Trophoblast cell (in vitro differentiated cells and primary cell): Measurements from ENCODE around the gene MYH11.
"Not testable (repeated sequence)": the region's sequence is repeated elsewhere in the genome, so short reads cannot be mapped to it uniquely, and the experiment has no call there.

Experiments used
- DNase-seq, 2 donors: peaks; one replicate each; pipeline ENCODE4 v3.0.0-alpha.2; 2016
- H2AFZ ChIP-seq: 2 replicates; pipeline ENCODE4 v1.6.1; 2013; ENCODE audit warnings: low read length, moderate library complexity, mild to moderate bottlenecking; ENCODE audit not compliant: insufficient read depth, poor library complexity
- H2AK5ac ChIP-seq: 2 replicates; pipeline ENCODE4 v1.6.1; 2013; ENCODE audit warnings: mild to moderate bottlenecking, low read length
- H2BK120ac ChIP-seq: 2 replicates; pipeline ENCODE4 v1.6.1; 2013; ENCODE audit warnings: low read length, mild to moderate bottlenecking, moderate library complexity; ENCODE audit not compliant: insufficient read depth, poor library complexity
- H2BK12ac ChIP-seq: 2 replicates; pipeline ENCODE4 v1.6.1; 2013; ENCODE audit warnings: mild to moderate bottlenecking, low read length, moderate library complexity
- H2BK5ac ChIP-seq: 2 replicates; pipeline ENCODE4 v1.6.1; 2013; ENCODE audit warnings: low read length, low read depth, moderate library complexity, mild to moderate bottlenecking; ENCODE audit not compliant: poor library complexity
- H3K14ac ChIP-seq: 2 replicates; pipeline ENCODE4 v1.6.1; 2013; ENCODE audit warnings: mild to moderate bottlenecking, low read length
- H3K18ac ChIP-seq: 2 replicates; pipeline ENCODE4 v1.6.1; 2013; ENCODE audit warnings: mild to moderate bottlenecking, low read length
- H3K23ac ChIP-seq: 2 replicates; pipeline ENCODE4 v1.6.1; 2013; ENCODE audit warnings: low read length
- H3K27ac ChIP-seq: 2 replicates; pipeline ENCODE4 v1.5.1; 2013; ENCODE audit warnings: low read depth, mild to moderate bottlenecking, inconsistent platforms, low read length, moderate library complexity
- H3K27me3 ChIP-seq: 2 replicates; pipeline ENCODE4 v1.6.1; 2013; ENCODE audit warnings: inconsistent platforms, mild to moderate bottlenecking, low read length, moderate library complexity; ENCODE audit not compliant: insufficient read depth
- H3K36me3 ChIP-seq, 2 experiments: 1 replicate in 1 of 2; 2 replicates in 1 of 2; pipeline ENCODE4 v1.6.1; 2013; ENCODE audit warnings: low read length in 2 of 2, mild to moderate bottlenecking in 2 of 2, moderate library complexity in 1 of 2; ENCODE audit not compliant: insufficient read depth in 2 of 2, control insufficient read depth in 1 of 2
- H3K4ac ChIP-seq: 2 replicates; pipeline ENCODE4 v1.6.1; 2013; ENCODE audit warnings: low read depth, mild to moderate bottlenecking, low read length, moderate library complexity
- H3K4me1 ChIP-seq, 2 experiments: 1 replicate in 1 of 2; 2 replicates in 1 of 2; pipeline ENCODE4 v1.6.1; 2013; ENCODE audit warnings: low read length in 2 of 2, mild to moderate bottlenecking in 2 of 2, moderate library complexity in 1 of 2; ENCODE audit not compliant: insufficient read depth in 2 of 2, control insufficient read depth in 1 of 2
- H3K4me2 ChIP-seq: 2 replicates; pipeline ENCODE4 v1.6.1; 2013; ENCODE audit warnings: inconsistent platforms, mild to moderate bottlenecking, low read length, moderate library complexity
- H3K4me3 ChIP-seq: 2 replicates; pipeline ENCODE4 v1.5.1; 2013; ENCODE audit warnings: mild to moderate bottlenecking, low read depth, low read length, inconsistent platforms
- H3K79me1 ChIP-seq: one replicate; pipeline ENCODE4 v1.6.1; 2013; ENCODE audit warnings: low read length
- H3K79me2 ChIP-seq: 2 replicates; pipeline ENCODE4 v1.6.1; 2013; ENCODE audit warnings: low read length, mild to moderate bottlenecking; ENCODE audit not compliant: control insufficient read depth, insufficient read depth, poor library complexity
- H3K9ac ChIP-seq: 2 replicates; pipeline ENCODE4 v1.6.1; 2013; ENCODE audit warnings: mild to moderate bottlenecking, low read length
- H3K9me3 ChIP-seq: 2 replicates; pipeline ENCODE4 v1.6.1; 2013; ENCODE audit warnings: low read depth, mild to moderate bottlenecking, control low read depth, inconsistent platforms, low read length; ENCODE audit not compliant: insufficient read depth
- H4K12ac ChIP-seq: 2 replicates; pipeline ENCODE4 v1.6.1; 2013; ENCODE audit warnings: low read depth, mild to moderate bottlenecking, low read length, moderate library complexity
- H4K8ac ChIP-seq: 2 replicates; pipeline ENCODE4 v1.6.1; 2013; ENCODE audit warnings: low read depth, mild to moderate bottlenecking, low read length, moderate library complexity
- H4K91ac ChIP-seq: one replicate; pipeline ENCODE4 v1.6.1; 2013; ENCODE audit warnings: low read depth, mild to moderate bottlenecking, low read length, moderate library complexity
- WGBS: extraction: QIAGEN DNeasy Blood & Tissue Kit; methylation state at CpG from one replicate; pipeline ENCODE4 v1.1.7; 2013; ENCODE audit warnings: missing lambda C conversion rate; ENCODE audit not compliant: insufficient read length, insufficient coverage; ENCODE audit errors: extremely low coverage; 5-methylcytosine and 5-hydroxymethylcytosine counted together

Gene MYH11

GRCh38 chr16:15789816-15790215 is 67.0 kb downstream of the MYH11 start:
- not testable (repeated sequence) for H2BK5ac ChIP-seq, H3K27ac ChIP-seq, H2BK12ac ChIP-seq, H3K9me3 ChIP-seq, H2AFZ ChIP-seq, H4K8ac ChIP-seq, H3K4me1 ChIP-seq, H3K9ac ChIP-seq, H4K91ac ChIP-seq, H2BK120ac ChIP-seq, H2AK5ac ChIP-seq, H4K12ac ChIP-seq, H3K18ac ChIP-seq, H3K4me3 ChIP-seq, H3K36me3 ChIP-seq, H3K27me3 ChIP-seq, H3K4me2 ChIP-seq, H3K14ac ChIP-seq, H3K23ac ChIP-seq, H3K79me1 ChIP-seq, H3K79me2 ChIP-seq, H3K4ac ChIP-seq, DNase-seq
- no CpG with 5 or more reads among the region's 5 CpGs for WGBS

GRCh38 chr16:15788846-15789239 is 68.0 kb downstream of the MYH11 start:
- Histone ChIP-seq H3K27me3 (no peaks in the 10 kb centered on the region), H3K36me3 (no peaks in the 10 kb centered on the region), H3K9ac (no peak overlapping the region), H2AFZ (no peak overlapping the region), H3K79me2 (no peaks in the 10 kb centered on the region), H2AK5ac (no peak overlapping the region), H3K27ac (no peak overlapping the region), H3K4me1 (no peaks in the 10 kb centered on the region), H4K8ac (no peak overlapping the region), H3K79me1 (no peaks in the 10 kb centered on the region), H3K4ac (no peak overlapping the region), H3K18ac (no peak overlapping the region), H3K9me3 (no peaks in the 10 kb centered on the region), H3K4me3 (no peak overlapping the region), H2BK5ac (no peak overlapping the region), H3K4me2 (no peak overlapping the region), H2BK120ac (no peak overlapping the region), H4K91ac (no peak overlapping the region), H3K23ac (no peak overlapping the region), H2BK12ac (no peak overlapping the region), H4K12ac (no peak overlapping the region), H3K14ac (no peak overlapping the region)
- DNase-seq = no peak
- WGBS = no CpG with 5 or more reads among the region's 2 CpGs

DNA sequence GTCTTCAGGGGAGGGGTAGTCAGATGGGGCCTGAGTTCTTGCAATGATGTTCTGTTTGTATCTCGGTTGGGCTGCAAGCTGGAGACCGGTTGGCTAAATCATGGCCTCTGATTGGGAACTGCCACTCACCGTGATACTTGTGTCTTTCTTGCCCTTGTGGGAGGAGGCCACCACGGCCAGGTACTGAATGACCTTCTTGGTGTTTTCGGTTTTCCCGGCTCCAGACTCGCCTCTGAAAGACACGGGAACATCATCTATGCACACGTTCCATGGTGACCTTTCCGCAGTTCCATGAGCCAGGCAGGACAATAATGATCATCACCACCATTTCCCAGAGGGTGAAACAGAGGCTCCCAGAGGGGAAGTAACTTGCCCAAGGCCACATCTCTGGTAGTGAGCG is 70.3 kb downstream of the MYH11 start:
- Histone ChIP-seq H3K4ac (no peak overlapping the region), H3K14ac (no peak overlapping the region), H3K4me1 (no peaks in the 10 kb centered on the region), H3K27ac (no peak overlapping the region), H3K23ac (no peak overlapping the region), H3K27me3 (no peaks in the 10 kb centered on the region), H3K4me3 (no peak overlapping the region), H4K91ac (no peak overlapping the region), H3K9me3 (no peaks in the 10 kb centered on the region), H2AFZ (no peak overlapping the region), H3K4me2 (no peak overlapping the region), H2BK5ac (no peak overlapping the region), H3K79me2 (no peaks in the 10 kb centered on the region), H3K18ac (no peak overlapping the region), H2BK12ac (no peak overlapping the region), H4K12ac (no peak overlapping the region), H3K79me1 (no peaks in the 10 kb centered on the region), H3K36me3 (no peaks in the 10 kb centered on the region), H3K9ac (no peak overlapping the region), H4K8ac (no peak overlapping the region), H2BK120ac (no peak overlapping the region), H2AK5ac (no peak overlapping the region)
- no peak for DNase-seq
- WGBS = no CpG with 5 or more reads among the region's 11 CpGs

GRCh38 chr16:15785386-15786059 is 71.3 kb downstream of the MYH11 start:
- H3K4me2 ChIP-seq = no peak overlapping the region
- H4K8ac ChIP-seq = no peak overlapping the region
- H3K4me3 ChIP-seq = no peak overlapping the region
- no peak overlapping the region for H3K4ac ChIP-seq
- no peaks in the 10 kb centered on the region for H3K79me2 ChIP-seq
- no peak overlapping the region for H2AK5ac ChIP-seq
- no peak overlapping the region for H4K12ac ChIP-seq
- no peak overlapping the region for H4K91ac ChIP-seq
- no peak overlapping the region for H3K18ac ChIP-seq
- DNase-seq = no peak
- no peaks in the 10 kb centered on the region for H3K9me3 ChIP-seq
- no peak overlapping the region for H2BK12ac ChIP-seq
- no peak overlapping the region for H3K14ac ChIP-seq
- H3K9ac ChIP-seq = no peak overlapping the region
- H2AFZ ChIP-seq = no peak overlapping the region
- WGBS = no CpG with 5 or more reads among the region's 14 CpGs
- H3K79me1 ChIP-seq = no peaks in the 10 kb centered on the region
- no peaks in the 10 kb centered on the region for H3K4me1 ChIP-seq
- no peaks in the 10 kb centered on the region for H3K27me3 ChIP-seq
- H3K23ac ChIP-seq = no peak overlapping the region
- no peaks in the 10 kb centered on the region for H3K36me3 ChIP-seq
- no peak overlapping the region for H3K27ac ChIP-seq
- no peak overlapping the region for H2BK120ac ChIP-seq
- no peak overlapping the region for H2BK5ac ChIP-seq
